HG03039 (cell line): ENCODE results near the gene ABLIM2.

Experiments
- ATAC-seq: cut with Tn5 transposase; IDR thresholded peaks from one replicate; pipeline ENCODE4 v1.9.1; 2021; ENCODE audit warnings: mild to moderate bottlenecking, moderate library complexity; ENCODE audit not compliant: unreplicated experiment

ABLIM2 gene

DNA sequence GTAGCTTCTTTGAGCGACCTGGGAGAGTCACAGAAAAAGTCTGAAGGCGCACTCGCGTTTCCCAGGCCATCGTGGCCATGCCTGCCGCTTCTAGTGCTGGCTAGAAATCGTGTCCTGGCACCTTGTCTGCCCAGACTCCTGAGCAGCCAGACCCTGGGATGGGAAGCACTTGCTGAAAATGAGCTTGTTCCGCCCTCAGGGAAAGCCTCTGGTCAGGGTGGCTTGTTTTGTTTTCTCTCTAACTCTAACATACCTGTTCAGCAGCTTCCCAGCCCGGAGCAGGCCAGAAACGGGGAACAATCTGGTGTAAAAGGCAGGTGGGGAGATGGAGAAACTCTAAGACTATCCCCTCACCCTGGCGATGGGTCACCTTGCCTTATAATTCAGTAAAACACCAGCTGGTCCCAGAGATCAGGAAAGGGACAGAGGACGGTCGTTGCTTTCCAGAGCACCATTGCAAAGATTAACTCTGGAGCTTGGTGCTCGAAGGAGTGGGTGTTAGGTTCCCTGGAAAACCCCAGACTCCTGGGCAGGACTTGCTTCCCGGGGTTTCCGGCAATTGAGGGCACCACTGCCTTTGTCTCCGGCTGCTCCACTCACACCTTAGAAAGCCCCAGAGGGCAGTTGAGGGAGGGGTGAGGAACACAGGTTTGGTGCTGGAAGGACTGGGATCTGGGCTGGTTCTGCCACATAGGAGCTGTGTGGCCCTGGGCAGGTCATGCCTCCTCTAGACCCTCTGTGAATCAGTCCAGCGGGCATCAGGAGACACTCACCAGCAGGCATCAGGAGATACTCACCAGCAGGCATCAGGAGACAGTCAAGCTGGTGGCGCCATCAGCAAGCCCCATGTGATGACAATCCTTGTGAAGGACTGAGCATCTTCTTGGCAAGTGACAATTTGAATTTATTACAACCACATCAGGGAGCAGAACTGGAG, 36.0 kb upstream of the ABLIM2 start:
- ATAC-seq = no peak

DNA sequence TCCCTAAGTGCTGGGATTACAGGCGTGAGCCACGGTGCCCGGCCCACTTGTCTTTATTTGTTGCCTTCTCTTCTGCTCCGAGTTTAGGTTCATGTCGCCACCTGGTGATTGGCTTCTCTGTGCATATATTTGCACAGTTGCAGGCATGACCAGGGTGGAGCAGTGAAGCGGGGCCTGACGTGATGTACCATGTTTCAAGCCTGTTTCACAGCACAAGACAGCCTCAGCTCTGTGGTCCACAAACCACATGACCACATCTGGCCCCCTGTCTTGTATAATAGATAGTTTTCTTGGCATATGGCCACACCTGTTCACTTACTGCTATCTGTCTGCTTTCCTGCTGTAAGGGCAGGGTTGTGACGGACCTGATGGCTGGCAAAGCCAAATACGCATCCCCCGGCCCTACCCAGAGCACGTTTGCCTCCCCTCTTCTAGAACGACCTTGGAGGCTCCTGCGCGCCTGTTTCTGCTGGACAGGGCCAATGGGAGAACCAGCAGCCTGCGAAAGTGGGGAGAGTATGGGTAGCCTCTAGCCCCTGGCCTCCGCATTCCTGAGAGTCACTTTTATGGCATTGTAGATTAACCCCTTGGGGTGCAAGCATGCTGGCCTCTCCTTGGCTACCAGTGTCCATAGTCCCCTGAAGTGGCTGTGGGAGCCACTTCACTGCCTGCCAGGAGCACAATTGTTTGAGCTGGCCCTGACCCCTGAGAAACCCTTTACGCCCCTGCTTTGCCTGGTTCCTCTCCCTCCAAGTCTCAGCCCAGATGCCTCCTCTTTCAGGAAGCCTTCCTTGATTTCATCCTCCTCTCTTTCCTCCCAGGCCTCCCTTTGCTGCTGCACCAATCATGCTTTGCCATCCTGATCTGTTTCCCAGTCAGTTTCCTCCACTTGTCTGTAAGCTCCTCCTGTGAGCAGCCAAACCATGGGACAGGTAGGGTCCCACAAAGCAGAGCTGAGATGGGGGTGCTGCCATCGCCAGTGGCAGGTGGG, 34.4 kb upstream of the ABLIM2 start:
- peak; percentile 72 for ATAC-seq

DNA sequence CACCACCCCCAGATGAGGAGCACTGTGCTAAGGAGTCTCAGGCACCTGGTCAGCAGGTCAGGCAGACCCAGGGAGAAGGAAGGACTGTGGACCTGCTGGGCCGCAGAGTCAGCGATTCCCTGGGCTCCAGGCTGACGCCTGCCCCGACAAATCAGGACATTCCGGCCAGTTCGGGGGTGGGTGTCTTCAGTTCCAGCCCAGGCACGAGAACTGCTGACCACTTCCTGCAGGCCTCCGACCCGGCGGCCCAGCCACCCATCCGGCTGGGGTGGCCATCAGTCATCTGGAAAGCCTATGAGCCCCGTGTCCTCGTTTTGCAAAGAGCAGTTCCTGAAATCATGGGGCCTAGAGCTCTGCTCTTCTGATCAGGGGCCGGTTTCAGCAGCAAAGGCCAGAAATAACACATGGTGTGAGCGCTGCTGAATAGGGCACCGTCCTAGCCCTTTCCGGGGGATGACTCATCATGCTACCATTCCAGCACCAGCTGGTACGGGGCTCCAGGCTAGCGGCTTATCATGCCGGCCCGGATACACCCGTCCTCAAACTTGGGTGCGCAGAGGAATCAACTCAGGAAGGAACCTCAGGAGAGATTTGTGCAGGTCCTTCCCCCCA, 32.6 kb upstream of the ABLIM2 start:
- ATAC-seq = no peak

DNA sequence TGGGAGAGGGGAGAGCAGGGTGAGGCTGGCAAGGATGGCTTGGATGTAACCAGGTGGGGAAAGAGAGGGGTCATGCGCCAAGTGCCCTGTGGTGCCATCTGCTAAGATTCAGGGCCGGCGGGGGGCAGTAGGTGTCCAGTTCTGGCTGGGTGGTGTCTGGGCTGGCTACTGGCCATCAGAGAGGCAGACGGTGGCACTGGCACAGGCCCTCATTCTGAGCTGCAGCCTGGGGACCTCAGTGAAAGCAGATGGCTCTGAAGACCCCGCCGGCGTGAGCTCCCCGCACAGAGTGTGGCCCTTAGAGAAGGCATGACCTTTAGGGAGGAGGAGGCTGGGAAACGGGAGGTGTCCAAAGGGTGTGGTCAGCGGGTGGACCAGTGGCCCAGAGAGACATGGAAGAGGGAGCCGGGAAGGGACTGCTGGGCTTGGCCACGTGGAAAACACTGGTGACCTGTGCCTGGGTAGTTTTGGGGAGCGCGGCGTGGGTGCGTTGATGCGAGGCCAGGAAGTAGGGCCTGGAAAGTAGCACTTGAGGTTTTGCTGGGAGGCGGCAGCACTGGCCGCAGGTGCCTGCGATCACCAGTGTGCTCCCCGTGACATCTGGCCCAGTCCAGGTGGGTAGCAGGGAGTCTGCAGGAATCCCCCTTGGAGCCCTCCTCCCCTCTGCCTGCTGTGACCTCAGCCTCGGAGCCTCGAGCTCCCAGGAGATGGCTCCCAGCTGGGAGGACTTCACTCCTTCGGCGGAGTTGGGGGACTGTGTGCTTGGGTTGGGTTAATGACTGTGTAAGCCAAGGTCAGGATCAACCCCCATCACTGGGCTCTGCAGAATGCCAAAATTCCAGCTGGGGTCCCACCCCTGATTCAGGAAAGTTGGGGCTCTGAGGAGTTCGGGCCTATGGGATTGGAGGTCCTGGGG, 31.2 kb upstream of the ABLIM2 start:
- no peak for ATAC-seq

DNA sequence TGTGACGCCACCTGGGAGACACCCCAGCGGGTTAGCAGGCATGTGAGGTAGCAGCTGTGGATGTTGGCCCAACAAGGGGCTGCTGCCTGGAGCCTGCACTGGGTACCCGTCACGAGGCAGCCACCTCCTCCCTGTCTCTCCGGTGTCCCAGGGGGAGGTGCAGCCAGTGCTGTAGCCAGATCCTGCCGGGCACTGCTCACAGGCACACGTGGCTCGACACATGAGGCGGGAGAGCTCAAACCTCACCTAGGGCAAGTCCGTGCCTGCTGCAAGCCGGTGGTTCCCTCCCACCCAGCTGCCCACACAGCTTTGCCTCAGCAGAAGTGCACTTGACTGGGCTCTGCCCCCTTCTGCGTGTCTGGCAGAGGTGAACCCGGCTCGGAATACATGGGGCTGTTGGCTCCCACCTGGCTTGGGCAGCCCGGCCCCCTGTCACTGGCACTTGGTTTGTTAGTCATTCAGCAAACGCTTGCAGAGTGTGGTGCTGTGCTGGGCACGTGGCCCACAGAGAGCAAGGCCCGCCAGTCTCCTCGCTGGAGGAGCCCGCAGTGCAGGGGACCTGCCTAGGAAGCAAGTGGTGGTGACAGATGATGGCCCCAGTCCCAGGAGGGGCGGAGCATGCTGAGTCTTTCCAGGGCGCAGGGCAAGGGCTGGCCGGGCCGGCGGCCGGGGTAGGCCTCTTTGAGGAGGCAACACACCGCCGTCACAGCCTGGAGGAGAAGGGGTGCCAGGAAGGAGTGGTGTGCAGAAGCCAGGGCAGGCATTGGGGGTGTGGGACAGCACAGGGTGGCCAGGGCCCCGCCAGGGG, 30.3 kb upstream of the ABLIM2 start:
- no peak for ATAC-seq

DNA sequence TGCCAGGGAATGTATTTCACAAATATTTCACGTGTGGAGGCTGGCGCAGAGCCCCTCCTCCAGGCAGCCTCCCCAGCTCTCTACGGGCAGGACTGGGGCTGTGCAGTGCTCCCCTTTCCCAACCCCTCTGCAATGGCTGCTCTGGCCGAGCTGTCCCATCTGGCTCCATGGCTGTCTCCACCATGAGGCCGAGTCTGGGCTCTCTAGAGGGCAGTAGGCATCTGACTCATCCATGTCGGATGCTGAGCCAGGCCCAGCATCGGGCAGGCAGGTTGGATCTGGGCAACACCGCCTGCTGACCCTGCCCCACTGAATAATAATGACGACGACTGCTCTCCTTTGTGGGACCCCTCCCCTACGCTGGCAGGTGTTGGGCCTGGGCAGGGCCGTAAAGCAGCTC, 29.5 kb upstream of the ABLIM2 start:
- no peak for ATAC-seq

DNA sequence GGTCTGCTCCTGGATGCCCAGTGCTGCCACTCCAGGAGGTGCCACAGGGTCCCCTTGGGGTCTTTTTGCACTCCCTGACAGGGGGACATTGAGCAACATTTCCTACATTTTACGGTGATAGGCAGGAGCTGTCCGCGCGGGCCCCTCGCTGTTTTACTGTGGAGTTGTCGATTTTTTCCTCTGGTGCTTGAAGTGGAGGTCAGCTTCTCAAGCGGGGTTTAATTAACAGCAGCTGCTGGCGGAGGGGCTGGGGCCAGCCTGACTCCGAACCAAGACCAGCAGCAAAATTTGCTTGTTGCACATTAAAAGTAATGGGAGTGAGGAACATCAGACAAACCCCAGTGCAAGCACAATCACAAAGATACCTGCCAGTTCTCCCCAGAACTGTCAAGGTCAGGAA, 27.3 kb upstream of the ABLIM2 start:
- no peak for ATAC-seq

DNA sequence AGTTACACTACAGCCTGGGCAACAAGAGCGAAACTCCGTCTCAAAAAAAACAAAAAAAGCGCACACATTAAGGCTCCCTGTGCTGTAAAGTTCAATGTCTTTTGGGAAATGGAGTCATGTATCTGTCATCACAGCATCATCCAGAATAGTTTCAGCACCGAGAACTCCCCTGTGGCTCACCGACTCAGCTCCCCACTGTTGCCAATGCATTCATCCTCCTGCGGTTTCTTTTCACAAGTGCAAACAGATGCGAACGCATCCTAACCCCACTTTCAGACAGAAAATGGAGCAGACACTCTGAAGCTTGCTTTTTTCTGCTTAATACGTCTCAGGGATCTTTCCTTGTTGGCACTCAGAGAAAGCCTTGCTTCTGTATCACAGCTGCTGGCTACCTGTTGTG, 26.7 kb upstream of the ABLIM2 start:
- ATAC-seq = no peak

DNA sequence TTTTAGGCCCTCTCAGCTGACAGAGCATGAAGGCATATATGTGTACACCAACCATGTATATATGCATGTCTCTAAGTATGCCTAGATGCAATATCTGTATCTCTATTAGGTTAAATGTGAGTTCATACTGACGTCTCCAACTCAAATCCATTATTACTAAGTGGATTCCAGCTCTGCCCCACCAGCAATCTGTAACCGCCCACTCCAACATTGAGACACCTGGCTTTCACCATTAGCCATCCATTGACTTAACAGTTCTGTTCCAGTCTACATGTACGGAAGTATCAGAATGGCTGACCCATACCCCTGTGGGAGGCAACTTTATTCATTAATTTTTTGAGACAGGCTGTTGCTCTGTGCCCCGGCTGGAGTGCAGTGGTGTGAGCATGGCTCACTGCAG, 25.4 kb upstream of the ABLIM2 start:
- ATAC-seq = no peak

DNA sequence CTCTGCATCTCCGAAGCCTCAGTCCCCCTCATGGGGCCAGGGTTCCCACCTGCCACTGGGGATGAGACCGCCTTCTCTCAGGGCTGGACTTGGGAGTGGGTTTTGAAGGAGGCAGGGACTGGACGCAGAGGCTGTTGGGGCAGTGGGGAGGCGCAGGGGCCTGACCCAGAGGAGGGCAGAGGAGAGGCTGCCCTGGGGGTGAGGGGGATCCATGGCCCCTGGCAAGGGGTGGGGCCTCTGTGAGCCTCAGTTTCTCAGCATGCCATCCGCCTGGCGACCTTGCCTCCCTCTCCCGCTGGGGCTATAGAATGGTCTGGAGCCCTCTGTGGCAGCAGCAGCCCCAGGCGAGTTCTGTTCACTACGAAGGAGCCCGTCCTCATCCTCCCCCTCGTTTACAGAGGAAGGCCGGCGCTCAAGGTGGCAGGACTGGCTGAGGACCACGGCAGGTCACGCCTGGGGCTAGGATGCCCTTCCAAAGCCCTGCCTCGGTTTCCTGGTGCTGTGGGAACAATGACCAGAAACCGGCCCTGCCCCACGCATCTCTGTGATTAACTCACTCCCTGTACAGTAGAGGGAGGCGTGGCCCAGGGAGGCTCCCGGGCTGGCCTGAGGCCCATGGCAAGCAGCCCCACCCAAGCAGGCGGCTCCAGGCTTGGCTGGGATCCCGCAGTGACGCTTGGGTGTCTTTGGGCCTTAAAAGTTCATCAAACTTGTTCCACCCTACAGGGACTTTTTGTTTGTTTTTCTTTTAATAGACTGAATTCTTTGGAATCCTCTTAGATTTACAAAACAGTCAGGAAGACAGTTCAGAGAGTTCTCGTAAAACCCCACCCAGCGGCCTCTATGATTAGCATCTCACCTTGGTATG, 24.5 kb upstream of the ABLIM2 start:
- no peak for ATAC-seq

DNA sequence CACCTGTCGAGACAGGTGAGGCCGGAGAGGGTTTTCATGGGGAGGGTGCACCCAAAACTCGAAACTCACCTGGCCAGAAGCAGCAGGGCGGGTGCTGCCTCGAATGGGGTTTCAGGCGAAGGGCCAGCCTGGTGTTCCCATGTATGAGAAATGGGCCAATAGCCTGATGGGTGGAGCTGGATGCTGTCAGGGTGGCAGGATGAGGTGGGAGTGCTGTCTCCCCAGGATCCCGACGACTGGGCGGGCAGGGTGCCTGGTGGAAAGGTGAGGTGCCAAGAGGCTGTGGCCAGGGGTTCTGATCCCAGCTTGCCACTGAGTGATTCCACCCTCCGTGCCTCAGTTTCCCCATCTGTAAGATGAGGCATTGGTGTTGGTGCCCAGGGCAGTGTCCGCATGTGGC, 23.7 kb upstream of the ABLIM2 start:
- ATAC-seq = no peak

DNA sequence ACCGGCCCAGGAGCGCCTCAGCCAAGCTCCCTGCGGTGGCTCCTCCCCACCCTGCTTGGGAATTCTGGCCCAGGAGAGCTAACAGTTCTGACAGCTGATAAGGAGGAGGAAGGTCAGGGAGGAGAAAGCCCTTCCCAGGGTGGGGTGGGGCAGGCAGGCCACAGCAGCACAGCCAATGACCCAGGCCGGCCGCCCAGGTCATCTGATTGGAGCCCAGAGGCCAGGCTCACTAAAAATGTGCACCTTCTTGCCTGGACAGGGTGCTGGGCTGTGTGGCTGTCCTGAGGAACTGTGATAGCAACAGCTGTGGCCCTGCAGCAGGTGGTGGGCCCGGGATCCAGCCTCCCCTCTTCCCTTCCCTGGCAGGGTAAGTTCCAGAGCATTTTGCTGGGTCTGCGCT, 23.2 kb upstream of the ABLIM2 start:
- no peak for ATAC-seq

DNA sequence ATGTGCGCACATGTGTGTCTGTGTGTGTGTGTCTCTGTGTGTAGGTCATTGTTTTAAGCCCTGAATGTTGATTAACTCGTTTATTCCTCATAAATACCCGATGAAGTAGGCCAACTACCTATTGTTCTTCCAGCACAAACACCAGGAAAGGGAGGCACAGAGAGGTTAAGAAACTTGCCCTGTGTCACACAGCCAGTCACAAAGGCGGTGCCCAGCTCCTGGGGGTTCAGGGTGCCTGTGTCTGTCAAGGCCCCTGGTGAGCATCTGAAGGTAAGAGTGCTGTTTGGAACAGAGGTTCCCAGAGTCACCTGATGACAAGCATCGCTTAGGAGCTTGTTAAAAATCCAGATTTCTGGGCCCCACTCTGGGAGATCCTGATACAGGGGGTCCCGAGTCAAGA, 22.5 kb upstream of the ABLIM2 start:
- ATAC-seq = no peak

DNA sequence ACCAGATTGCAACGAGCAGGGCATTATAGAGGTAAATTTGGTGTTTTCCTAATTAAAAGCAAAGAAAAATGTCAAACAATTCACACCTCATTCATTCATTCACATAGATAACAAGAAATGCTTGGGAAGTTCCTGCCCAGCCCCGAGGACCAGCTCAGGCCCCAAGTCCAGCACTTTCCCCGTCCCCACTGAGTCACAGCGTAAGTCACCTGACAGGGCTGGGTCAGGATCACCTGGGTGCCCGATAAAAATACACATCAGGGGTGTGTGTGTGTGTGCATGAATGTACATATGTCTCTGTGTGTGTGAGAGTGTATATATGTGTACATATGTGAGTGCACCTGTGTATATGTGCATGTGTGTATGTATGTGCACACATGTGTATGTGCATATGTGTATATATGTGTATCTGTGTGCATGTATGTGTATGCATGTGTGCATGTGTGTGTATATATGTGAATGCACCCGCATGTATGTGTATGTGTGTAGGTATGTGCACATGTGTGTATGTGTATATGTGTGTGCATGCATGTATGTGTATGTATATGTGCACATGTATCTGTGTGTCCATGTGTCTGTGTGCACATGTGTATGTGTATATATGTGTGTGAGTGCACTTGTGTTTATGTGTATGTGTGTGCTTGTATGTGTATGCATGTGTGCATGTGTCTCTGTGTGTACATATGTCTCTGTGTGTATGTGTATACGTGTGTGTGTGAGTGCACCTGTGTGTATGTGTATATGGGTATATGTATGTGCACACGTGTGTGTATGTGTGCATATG, 21.9 kb upstream of the ABLIM2 start:
- ATAC-seq = no peak

DNA sequence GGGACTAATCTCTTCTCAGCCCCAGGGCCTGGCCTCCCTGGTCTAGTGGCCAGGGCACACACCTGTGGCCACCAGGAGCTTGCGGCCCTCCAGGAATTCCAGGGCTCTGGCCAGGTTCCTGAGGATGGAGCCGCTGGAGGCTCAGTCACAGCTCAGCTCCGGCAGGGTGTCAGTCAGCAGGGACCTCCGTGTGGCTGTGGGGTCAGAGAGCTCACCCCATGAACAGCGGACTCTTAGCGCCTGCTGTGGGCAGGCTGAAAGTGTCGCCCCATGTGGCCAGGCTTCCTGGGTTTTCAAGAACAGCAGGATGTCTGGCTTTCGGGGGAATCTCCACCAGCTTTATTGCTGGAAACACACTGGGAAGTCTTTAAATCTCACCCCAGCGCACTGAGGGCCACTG, 21.2 kb upstream of the ABLIM2 start:
- ATAC-seq = no peak

DNA sequence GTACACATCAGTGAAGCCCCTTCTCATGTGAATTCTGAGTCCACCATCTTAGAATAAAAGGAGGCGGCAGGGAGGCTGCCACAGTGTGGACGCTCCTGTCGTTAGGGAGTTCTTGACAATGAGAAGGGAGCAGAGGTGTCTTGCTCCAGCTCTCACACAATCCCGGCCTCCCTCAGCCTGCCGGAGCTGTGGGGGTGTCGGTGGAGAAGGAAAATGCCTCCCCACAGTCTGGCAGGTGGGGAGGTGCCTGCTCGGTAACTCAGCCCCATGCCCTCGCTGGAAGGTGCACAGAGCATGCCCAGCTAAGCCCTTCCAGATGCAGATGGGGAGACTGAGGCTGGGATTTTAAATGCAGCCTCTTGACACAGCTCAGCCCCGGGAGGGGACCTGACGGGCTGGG, 20.5 kb upstream of the ABLIM2 start:
- no peak for ATAC-seq

DNA sequence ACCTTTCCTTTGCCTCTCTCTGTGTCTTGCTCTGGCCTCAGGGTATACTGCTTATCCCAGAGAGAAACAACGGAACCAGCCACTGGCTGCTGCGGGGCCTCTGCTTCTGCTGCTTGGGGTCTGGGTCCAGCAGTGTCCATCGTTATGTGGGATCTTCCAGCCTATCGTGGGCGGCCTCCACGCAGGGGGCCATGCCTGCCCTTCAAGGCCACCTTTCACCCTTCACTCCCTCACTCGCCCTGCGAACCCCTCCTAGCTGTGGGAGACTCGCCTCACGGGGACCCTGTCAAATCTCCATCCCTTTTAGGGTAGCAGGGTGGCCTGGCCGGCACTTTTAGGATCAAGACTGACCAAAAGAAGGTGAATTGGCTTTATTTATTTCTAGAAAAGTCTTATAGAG, 19.3 kb upstream of the ABLIM2 start:
- ATAC-seq = no peak

DNA sequence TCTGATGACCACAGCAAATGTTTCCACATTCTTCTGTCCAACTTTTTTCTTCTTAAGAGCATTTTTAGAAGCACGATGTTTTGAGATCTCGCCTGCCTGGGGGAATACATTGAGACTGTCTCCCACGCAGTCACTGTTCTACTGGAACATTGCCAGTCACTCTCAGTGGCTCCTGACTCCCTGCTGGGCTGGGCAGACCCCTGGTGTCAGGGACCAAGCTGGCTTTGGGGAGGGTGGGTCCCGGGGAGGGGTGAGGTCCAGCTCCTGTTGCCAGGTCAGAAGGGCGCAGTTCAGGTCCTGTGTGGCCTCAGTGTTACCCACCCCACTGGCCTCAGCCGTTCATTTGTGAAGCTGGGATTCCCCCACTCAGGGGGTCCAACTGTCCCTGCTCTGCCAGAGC, 18.9 kb upstream of the ABLIM2 start:
- ATAC-seq = no peak
